Astrocyte (in vitro differentiated cells and primary cell): ENCODE data around the gene TRPM8. TPM values are rescaled to one million over a fixed set of nuclear protein-coding genes. Genes with fewer than 3 reads are reported as not detected.

Source experiments
- DNase-seq: peaks from one replicate; pipeline ENCODE4 v3.0.0-alpha.2; 2010; ENCODE audit warnings: low read depth
- FAIRE-seq: peaks from 2 replicates; lab custom pipeline; 2011; peaks lifted over from hg19 to GRCh38; lab: Jason Lieb, UNC
- H2AFZ ChIP-seq: 2 replicates; pipeline ENCODE4 v1.6.0; 2012; ENCODE audit warnings: low read depth, low read length, inconsistent platforms
- H3K27ac ChIP-seq: 2 replicates; pipeline ENCODE4 v1.5.1; 2011; ENCODE audit warnings: low read depth, low read length, inconsistent platforms
- H3K27me3 ChIP-seq: 2 replicates; pipeline ENCODE4 v1.6.0; 2011; ENCODE audit warnings: low read length, inconsistent platforms; ENCODE audit not compliant: insufficient read depth
- H3K36me3 ChIP-seq: 2 replicates; pipeline ENCODE4 v1.5.1; 2011; ENCODE audit warnings: low read length, inconsistent platforms; ENCODE audit not compliant: insufficient read depth
- H3K4me1 ChIP-seq: 2 replicates; pipeline ENCODE4 v1.5.1; 2011; ENCODE audit warnings: low read length, inconsistent platforms; ENCODE audit not compliant: insufficient read depth
- H3K4me2 ChIP-seq: 2 replicates; pipeline ENCODE4 v1.6.0; 2012; ENCODE audit warnings: low read length, inconsistent platforms
- H3K4me3 ChIP-seq: 2 replicates; pipeline ENCODE4 v1.5.1; 2011; ENCODE audit warnings: low read depth, mild to moderate bottlenecking, low read length, inconsistent platforms; ENCODE audit not compliant: insufficient read depth
- H3K79me2 ChIP-seq: 2 replicates; pipeline ENCODE4 v1.6.0; 2012; ENCODE audit warnings: mild to moderate bottlenecking, low read length, inconsistent platforms; ENCODE audit not compliant: insufficient read depth
- H3K9ac ChIP-seq: 2 replicates; pipeline ENCODE4 v1.6.0; 2012; ENCODE audit warnings: mild to moderate bottlenecking, low read length, inconsistent platforms
- H3K9me3 ChIP-seq: 2 replicates; pipeline ENCODE4 v1.5.1; 2012; ENCODE audit warnings: low read depth, mild to moderate bottlenecking, low read length, inconsistent platforms; ENCODE audit not compliant: insufficient read depth
- H4K20me1 ChIP-seq: 2 replicates; pipeline ENCODE4 v1.6.0; 2012; ENCODE audit warnings: low read length, inconsistent platforms; ENCODE audit not compliant: insufficient read depth
- H3K27ac Mint-ChIP-seq: one replicate; pipeline ENCODE4 v1.8.0; 2021; ENCODE audit warnings: mild to moderate bottlenecking, mixed read lengths; ENCODE audit not compliant: unreplicated experiment
- H3K27me3 Mint-ChIP-seq: one replicate; pipeline ENCODE4 v1.8.0; 2021; ENCODE audit warnings: low read depth, mixed read lengths; ENCODE audit not compliant: unreplicated experiment
- H3K36me3 Mint-ChIP-seq: one replicate; pipeline ENCODE4 v1.8.0; 2021; ENCODE audit warnings: low read depth, mixed read lengths; ENCODE audit not compliant: unreplicated experiment
- H3K4me1 Mint-ChIP-seq: one replicate; pipeline ENCODE4 v1.8.0; 2021; ENCODE audit warnings: low read depth, mixed read lengths; ENCODE audit not compliant: unreplicated experiment
- H3K4me3 Mint-ChIP-seq: one replicate; pipeline ENCODE4 v1.8.0; 2021; ENCODE audit warnings: mild to moderate bottlenecking, moderate library complexity, mixed read lengths; ENCODE audit not compliant: unreplicated experiment
- H3K9me3 Mint-ChIP-seq: one replicate; pipeline ENCODE4 v1.8.0; 2021; ENCODE audit warnings: mild to moderate bottlenecking, mixed read lengths; ENCODE audit not compliant: unreplicated experiment
- CTCF ChIP-seq: IDR thresholded peaks from 2 replicates; pipeline ENCODE4 v1.5.1; 2011; ENCODE audit warnings: low read depth, mild to moderate bottlenecking, inconsistent platforms, low read length, moderate library complexity; ENCODE audit not compliant: insufficient read depth
- EZH2 ChIP-seq: IDR thresholded peaks from 2 replicates; pipeline ENCODE4 v1.6.1; 2012; ENCODE audit warnings: mild to moderate bottlenecking, low read length, inconsistent platforms; ENCODE audit not compliant: insufficient read depth
- total RNA-seq: library from RNA; stranded (reverse); gene quantifications from 2 replicates; pipeline ENCODE4 v1.2.1, GENCODE V29; 2021

TRPM8 gene
- total RNA-seq, 1 donor from 2014 or later: 0.95 TPM

DNA sequence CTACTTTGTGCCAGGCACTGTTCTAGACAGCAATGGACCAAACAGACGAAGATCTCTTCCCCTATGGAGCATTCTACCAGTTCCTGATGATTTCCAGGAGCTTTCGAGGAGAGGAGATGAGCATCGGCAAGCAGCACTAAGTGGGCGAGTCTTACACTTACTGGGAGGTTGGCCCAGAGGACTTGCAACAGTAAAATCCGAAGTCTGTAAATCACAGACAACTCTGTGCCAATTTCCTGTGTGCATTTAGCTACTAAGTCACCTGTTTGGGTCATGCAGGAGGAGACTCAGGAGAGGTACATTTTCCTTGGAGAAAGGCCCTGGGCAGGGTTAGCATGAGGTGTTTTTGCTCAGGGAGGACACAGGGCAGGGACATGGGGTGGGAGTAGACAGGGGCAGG is 58.9 kb downstream of the TRPM8 start:
- H3K36me3 ChIP-seq: no peaks in the 10 kb centered on the region
- FAIRE-seq: no peak
- no peak overlapping the region for H3K4me3 Mint-ChIP-seq
- H3K9me3 Mint-ChIP-seq: peaks cover 5% of the 10 kb centered on the region
- H3K27me3 Mint-ChIP-seq: no peaks in the 10 kb centered on the region
- H3K27me3 ChIP-seq: no peaks in the 10 kb centered on the region
- H3K4me3 ChIP-seq: no peak overlapping the region
- TF ChIP-seq CTCF (no peak), EZH2 (no peak)
- no peak overlapping the region for H2AFZ ChIP-seq
- H3K27ac ChIP-seq: no peak overlapping the region
- no peaks in the 10 kb centered on the region for H3K79me2 ChIP-seq
- H3K27ac Mint-ChIP-seq: peak overlapping the region; percentile 29
- peaks cover 30% of the 10 kb centered on the region for H3K4me1 ChIP-seq
- DNase-seq: no peak
- H3K9ac ChIP-seq: no peak overlapping the region
- H3K36me3 Mint-ChIP-seq: peaks cover 4% of the 10 kb centered on the region
- H4K20me1 ChIP-seq: no peaks in the 10 kb centered on the region
- H3K4me1 Mint-ChIP-seq: peaks cover 53% of the 10 kb centered on the region
- H3K9me3 ChIP-seq: no peaks in the 10 kb centered on the region
- H3K4me2 ChIP-seq: no peak overlapping the region

DNA sequence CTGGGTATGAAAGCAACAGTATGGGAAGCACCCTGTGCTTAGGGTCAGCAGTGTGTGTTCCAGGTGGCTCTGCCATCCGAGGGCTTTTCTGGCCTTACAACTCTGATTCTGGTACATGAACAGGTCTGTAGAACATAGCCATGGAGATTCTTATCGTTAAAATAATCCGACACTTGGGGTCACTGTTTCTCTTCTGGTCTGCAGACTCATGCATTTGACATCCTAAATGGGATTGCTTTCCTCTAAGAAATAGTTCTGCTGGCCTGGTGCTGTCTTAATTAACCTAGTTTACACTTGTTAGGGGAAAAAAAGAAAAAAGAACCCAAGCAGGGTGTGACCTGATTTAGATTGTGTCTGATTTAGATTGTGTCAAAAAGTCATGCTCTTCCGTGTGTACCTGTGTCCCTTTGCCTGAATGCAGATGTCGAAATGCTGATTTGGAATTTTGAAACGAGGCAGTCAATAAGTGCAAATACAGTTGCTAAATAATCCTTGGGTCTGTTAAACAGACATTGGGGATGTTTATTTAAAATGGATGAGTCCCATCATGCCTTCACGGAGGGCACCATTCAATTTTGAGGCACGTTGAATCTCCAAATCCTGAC is 59.6 kb downstream of the TRPM8 start:
- H3K4me1 ChIP-seq: peaks cover 37% of the 10 kb centered on the region
- no peak overlapping the region for H2AFZ ChIP-seq
- Mint-ChIP-seq H3K9me3 (no peaks in the 10 kb centered on the region), H3K27me3 (no peaks in the 10 kb centered on the region), H3K36me3 (no peaks in the 10 kb centered on the region), H3K4me1 (peaks cover 60% of the 10 kb centered on the region), H3K27ac (no peak overlapping the region), H3K4me3 (no peak overlapping the region)
- no peaks in the 10 kb centered on the region for H3K9me3 ChIP-seq
- peak overlapping the region; percentile 17 for H3K9ac ChIP-seq
- no peak overlapping the region for H3K4me3 ChIP-seq
- TF ChIP-seq EZH2: no peak
- peak; percentile 60 for TF ChIP-seq CTCF
- no peaks in the 10 kb centered on the region for H3K27me3 ChIP-seq
- DNase-seq (peak; percentile 66), FAIRE-seq (peak; percentile 68)
- no peaks in the 10 kb centered on the region for H4K20me1 ChIP-seq
- H3K36me3 ChIP-seq: no peaks in the 10 kb centered on the region
- no peak overlapping the region for H3K4me2 ChIP-seq
- peak overlapping the region; percentile 1 for H3K27ac ChIP-seq
- no peaks in the 10 kb centered on the region for H3K79me2 ChIP-seq

DNA sequence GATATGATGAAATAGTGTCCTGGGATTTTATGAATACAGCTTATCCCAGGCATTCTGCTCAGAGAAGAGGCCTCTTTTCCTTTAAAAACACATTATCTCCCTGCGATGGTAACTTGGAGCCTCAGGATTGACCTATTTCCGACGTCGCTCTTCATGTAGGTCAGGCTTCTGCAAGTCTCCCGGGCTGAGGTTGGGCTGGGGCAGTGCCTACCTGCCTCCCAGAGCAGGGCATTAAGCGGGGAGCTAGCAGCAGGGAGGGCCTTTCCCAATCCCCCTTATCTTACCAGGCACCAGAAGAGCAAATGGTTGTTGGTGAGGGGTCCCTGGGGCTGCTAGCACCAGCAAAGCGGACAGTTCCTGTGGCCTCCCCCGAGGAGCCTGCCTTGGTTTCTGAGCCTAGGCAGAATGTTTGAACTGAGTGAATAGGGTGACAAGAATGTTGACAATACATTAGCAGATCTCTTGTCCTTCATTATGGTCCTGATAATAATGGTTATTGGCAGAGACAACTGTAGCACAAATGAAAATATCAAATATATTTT is 60.2 kb downstream of the TRPM8 start:
- H3K4me3 ChIP-seq: no peak overlapping the region
- no peak overlapping the region for H3K27ac ChIP-seq
- no peaks in the 10 kb centered on the region for H3K79me2 ChIP-seq
- H4K20me1 ChIP-seq: no peaks in the 10 kb centered on the region
- peak overlapping the region; percentile 17 for H3K9ac ChIP-seq
- Mint-ChIP-seq H3K27ac (peak overlapping the region; percentile 70), H3K4me1 (peaks cover 66% of the 10 kb centered on the region), H3K9me3 (no peaks in the 10 kb centered on the region), H3K36me3 (no peaks in the 10 kb centered on the region), H3K4me3 (no peak overlapping the region), H3K27me3 (no peaks in the 10 kb centered on the region)
- H3K9me3 ChIP-seq: no peaks in the 10 kb centered on the region
- no peaks in the 10 kb centered on the region for H3K36me3 ChIP-seq
- no peaks in the 10 kb centered on the region for H3K27me3 ChIP-seq
- DNase-seq (no peak), FAIRE-seq (no peak)
- no peak for TF ChIP-seq EZH2
- TF ChIP-seq CTCF: no peak
- H2AFZ ChIP-seq: no peak overlapping the region
- H3K4me1 ChIP-seq: peaks cover 41% of the 10 kb centered on the region
- H3K4me2 ChIP-seq: no peak overlapping the region
